Naive thymus-derived CD4-positive, alpha-beta T cell (primary cell): ENCODE results near the gene VPS41. TPM values are rescaled to one million over a fixed set of nuclear protein-coding genes. Genes with fewer than 3 reads are reported as not detected.
A peak's percentile ranks its signal among the peaks of the same experiment; 100 is the strongest.

ENCODE experiments used
- ATAC-seq: fragments of 150-1000 bp; cut with Tn5 transposase; 2 replicates; pipeline ENCODE4 v1.10.0; 2021; ENCODE audit warnings: mild to moderate bottlenecking, moderate library complexity
- CTCF ChIA-PET: fragments of 350-600 bp; sonication (Branson Sonifier 250); formaldehyde crosslinking; loops from one replicate; lab custom pipeline; 2021; ENCODE audit warnings: antibody characterized with exemption; lab: Charles Lee
- POLR2A ChIA-PET: fragments of 350-600 bp; sonication (Branson Sonifier 250); formaldehyde crosslinking; loops from one replicate; lab custom pipeline; 2021; ENCODE audit warnings: antibody characterized with exemption, inconsistent platforms; lab: Charles Lee
- DNase-seq, 9 donors: peaks; one replicate each; pipeline versions ENCODE4 v3.0.0 to v3.0.0-alpha.2; 2020 to 2022; ENCODE audit warnings: mixed read lengths in 1 of 9
- H3K27ac ChIP-seq: one replicate; pipeline ENCODE4 v1.7.0; 2013; ENCODE audit warnings: mild to moderate bottlenecking, low read depth, low read length, moderate library complexity
- H3K27me3 ChIP-seq, 2 donors: one replicate each; pipeline ENCODE4 v1.7.0; 2013; ENCODE audit warnings: low read length in 2 of 2, mild to moderate bottlenecking in 2 of 2, moderate library complexity in 2 of 2; ENCODE audit not compliant: control insufficient read depth in 2 of 2, insufficient read depth in 2 of 2
- H3K36me3 ChIP-seq, 3 experiments: 1 replicate in 2 of 3; 2 replicates in 1 of 3; pipeline ENCODE4 v1.7.0; 2013; ENCODE audit warnings: low read length in 3 of 3, mild to moderate bottlenecking in 3 of 3, moderate library complexity in 1 of 3; ENCODE audit not compliant: insufficient read depth in 3 of 3, control insufficient read depth in 2 of 3
- H3K4me1 ChIP-seq, 2 donors: one replicate each; pipeline ENCODE4 v1.7.0; 2013; ENCODE audit warnings: low read length in 2 of 2, mild to moderate bottlenecking in 2 of 2, moderate library complexity in 1 of 2; ENCODE audit not compliant: control insufficient read depth in 2 of 2, insufficient read depth in 2 of 2
- H3K4me3 ChIP-seq: 2 replicates; pipeline ENCODE4 v1.7.0; 2013; ENCODE audit warnings: mild to moderate bottlenecking, low read length
- H3K9me3 ChIP-seq, 3 experiments: 1 replicate in 2 of 3; 2 replicates in 1 of 3; pipeline ENCODE4 v1.7.0; 2013; ENCODE audit warnings: low read length in 3 of 3; ENCODE audit not compliant: control insufficient read depth in 2 of 3
- H3K27ac Mint-ChIP-seq, 9 donors: one replicate each; pipeline ENCODE4 v1.8.0; 2020 to 2022; ENCODE audit warnings: mixed read lengths in 9 of 9, mild to moderate bottlenecking in 8 of 9, moderate library complexity in 5 of 9, inconsistent platforms in 2 of 9
- H3K27me3 Mint-ChIP-seq, 5 donors: one replicate each; pipeline ENCODE4 v1.8.0; 2021 to 2022; ENCODE audit warnings: mixed read lengths in 5 of 5, mild to moderate bottlenecking in 1 of 5
- H3K36me3 Mint-ChIP-seq, 5 donors: one replicate each; pipeline ENCODE4 v1.8.0; 2020 to 2022; ENCODE audit warnings: mixed read lengths in 5 of 5, mild to moderate bottlenecking in 3 of 5, inconsistent platforms in 1 of 5
- H3K4me1 Mint-ChIP-seq, 7 donors: one replicate each; pipeline ENCODE4 v1.8.0; 2020 to 2022; ENCODE audit warnings: mixed read lengths in 7 of 7, mild to moderate bottlenecking in 3 of 7, inconsistent platforms in 1 of 7
- H3K4me3 Mint-ChIP-seq, 10 donors: one replicate each; pipeline ENCODE4 v1.8.0; 2020 to 2022; ENCODE audit warnings: mild to moderate bottlenecking in 10 of 10, mixed read lengths in 10 of 10, moderate library complexity in 6 of 10, inconsistent platforms in 2 of 10
- H3K9me3 Mint-ChIP-seq, 11 donors: one replicate each; pipeline ENCODE4 v1.8.0; 2020 to 2022; ENCODE audit warnings: mixed read lengths in 11 of 11, mild to moderate bottlenecking in 4 of 11, inconsistent platforms in 1 of 11, moderate library complexity in 1 of 11
- intact Hi-C, 2 donors: fragments of 100-400 bp; cut with micrococcal nuclease; formaldehyde crosslinking; loops; one replicate each; pipeline ENCODE4 v1.15.1; 2023
- polyA plus RNA-seq, 2 donors: library from polyadenylated mRNA; unstranded; fragments of 300-500 nt; fragmentation: Illumina TruSeq; gene quantifications; one replicate each; pipeline ENCODE4 v1.2.3, GENCODE V29; 2021
- total RNA-seq, 6 experiments: library from RNA in 5 of 6; stranded (reverse) in 5 of 6; gene quantifications; 1 replicate in 5 of 6; 2 replicates in 1 of 6; pipeline ENCODE4 v1.2.3 and lab custom pipeline; 2021 to 2026

The VPS41 gene
- total and polyA plus RNA-seq, 7 experiments from 2014 or later = 33.1 to 65.0 (median 59.8) TPM

DNA sequence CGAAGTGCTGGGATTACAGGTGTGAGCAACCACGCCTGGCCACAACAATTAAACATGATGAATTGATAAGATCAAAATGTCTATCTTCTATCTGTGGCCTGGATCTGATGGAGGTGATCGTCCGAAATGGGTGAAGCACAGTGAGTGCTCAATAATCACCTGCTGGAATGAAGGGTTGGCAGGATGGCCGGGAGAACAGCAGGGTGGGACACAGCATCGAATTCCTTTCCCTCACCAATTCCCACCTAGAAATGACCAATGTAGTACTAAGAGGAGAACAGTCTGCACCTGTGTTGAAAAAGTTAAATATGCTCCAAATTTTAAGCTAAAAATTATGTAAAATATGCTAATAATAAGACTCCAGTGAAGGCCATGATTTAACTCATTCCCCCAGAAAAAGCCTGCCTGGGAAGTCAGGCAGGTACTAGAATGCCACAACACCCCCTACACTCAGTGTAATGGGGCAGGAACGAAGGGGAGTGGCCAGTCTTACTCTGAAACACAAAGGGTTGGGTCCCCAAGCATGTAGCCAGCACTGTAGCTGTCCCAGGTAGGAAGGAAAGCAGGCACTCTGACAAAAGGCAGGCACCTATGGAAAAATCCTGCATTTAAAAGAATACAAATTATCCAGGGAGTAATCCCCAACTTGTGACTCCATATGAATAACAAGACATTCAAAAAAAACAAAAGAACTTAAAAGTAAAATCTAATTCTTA is 110.3 kb downstream of the VPS41 start:
- intact Hi-C loops = no loop called here
- no peak overlapping the region for H3K4me3 Mint-ChIP-seq
- peaks cover 0 to 24% (median 14%) of the 10 kb centered on the region in 5 donors for H3K36me3 Mint-ChIP-seq
- Histone ChIP-seq H3K9me3 (no peaks in the 10 kb centered on the region), H3K27ac (no peak overlapping the region), H3K4me1 (no peaks in the 10 kb centered on the region), H3K27me3 (no peaks in the 10 kb centered on the region), H3K4me3 (no peak overlapping the region), H3K36me3 (peaks cover 6 to 9% (median 8%) of the 10 kb centered on the region in 3 experiments)
- no peaks in the 10 kb centered on the region for H3K9me3 Mint-ChIP-seq
- no peaks in the 10 kb centered on the region for H3K27me3 Mint-ChIP-seq
- ChIA-PET CTCF (no interaction called here), POLR2A (no interaction called here)
- no peak for ATAC-seq
- DNase-seq = no peak
- peaks cover 0 to 2% (median 0%) of the 10 kb centered on the region in 7 donors for H3K4me1 Mint-ChIP-seq
- H3K27ac Mint-ChIP-seq = no peak overlapping the region

DNA sequence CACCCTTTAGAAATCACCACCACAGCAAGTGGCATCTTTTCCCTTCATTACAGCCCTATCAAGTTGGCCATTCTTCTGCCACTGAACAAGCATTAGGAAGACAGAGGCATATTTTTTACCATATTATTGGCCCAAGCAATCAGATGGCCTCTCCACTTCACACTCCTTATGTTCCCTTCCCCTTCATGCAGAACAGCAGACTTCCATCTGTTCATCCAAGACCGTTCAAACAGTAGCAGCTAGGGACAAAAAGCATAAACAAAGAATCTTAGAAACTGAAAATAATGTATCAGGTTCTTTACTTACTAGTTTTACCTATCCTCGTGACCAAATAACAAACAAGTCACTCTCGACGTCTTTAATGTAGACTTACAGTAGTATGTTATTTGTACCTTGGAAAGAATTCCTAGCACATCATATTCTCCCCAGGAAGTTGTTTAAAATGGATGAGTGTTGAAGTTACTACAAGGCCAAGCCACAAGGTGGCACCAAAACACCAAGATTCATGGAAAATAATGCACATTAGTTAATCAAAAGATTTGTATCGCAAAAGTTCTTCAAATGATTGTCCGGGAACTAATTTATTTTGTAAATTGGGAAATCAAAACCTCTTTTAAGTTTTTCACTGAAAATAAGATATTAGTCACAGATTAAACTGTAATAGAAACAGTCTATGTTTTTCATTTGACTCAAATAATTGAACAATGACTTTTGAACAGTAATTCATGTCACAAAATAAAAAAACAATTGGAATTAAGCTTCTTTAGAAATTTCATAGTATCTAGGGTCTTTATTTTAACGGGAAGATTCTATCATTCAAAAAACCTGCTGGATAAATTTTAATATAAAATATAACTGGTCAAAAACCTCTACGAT is 112.1 kb downstream of the VPS41 start:
- Histone ChIP-seq H3K27ac (no peak overlapping the region), H3K36me3 (peaks cover 6 to 24% (median 11%) of the 10 kb centered on the region in 3 experiments), H3K4me3 (no peak overlapping the region), H3K4me1 (no peaks in the 10 kb centered on the region), H3K27me3 (no peaks in the 10 kb centered on the region), H3K9me3 (no peaks in the 10 kb centered on the region)
- CTCF ChIA-PET = interaction anchor here (0.7 kb wide), 1 partner anchor 657 kb away, joined by 3 read pairs; no protein-coding TSS in a partner anchor
- H3K27ac Mint-ChIP-seq = no peak overlapping the region
- H3K27me3 Mint-ChIP-seq = no peaks in the 10 kb centered on the region
- H3K4me3 Mint-ChIP-seq = no peak overlapping the region
- intact Hi-C loops = loop anchor here (1.0 to 2.0 kb wide), 4 partner anchors 135 to 723 kb away; no protein-coding TSS in a partner anchor
- peaks cover 0 to 39% (median 20%) of the 10 kb centered on the region in 5 donors for H3K36me3 Mint-ChIP-seq
- H3K9me3 Mint-ChIP-seq = no peaks in the 10 kb centered on the region
- DNase-seq = peak in 7 of 9 donors; percentile 7 to 49 (median 34)
- ATAC-seq = peak; percentile 50
- POLR2A ChIA-PET = interaction anchor here (0.6 kb wide), 1 partner anchor 428 kb away, joined by 4 read pairs; no protein-coding TSS in a partner anchor
- H3K4me1 Mint-ChIP-seq = peaks cover 0 to 7% (median 0%) of the 10 kb centered on the region in 7 donors

DNA sequence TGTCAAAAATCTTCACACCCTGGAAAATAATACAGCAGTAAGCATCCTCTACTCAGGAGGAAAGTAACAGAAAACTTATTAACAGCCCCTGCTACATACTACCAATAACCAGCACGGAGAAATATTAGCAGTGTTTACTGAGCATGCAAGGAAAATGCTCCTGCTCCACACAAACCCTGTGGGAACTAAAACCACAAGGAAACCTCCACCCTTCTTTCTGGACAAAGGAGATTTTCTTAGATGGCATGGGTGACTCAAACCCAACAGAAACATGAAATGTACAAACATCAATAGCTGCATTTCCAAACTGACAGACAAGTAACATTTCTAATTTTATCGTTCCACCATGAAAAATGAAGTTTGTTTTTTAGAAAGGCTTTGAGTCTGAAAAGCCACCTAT is 113.4 kb downstream of the VPS41 start:
- intact Hi-C loops = no loop called here
- H3K36me3 Mint-ChIP-seq = peaks cover 0 to 47% (median 26%) of the 10 kb centered on the region in 5 donors
- peaks cover 6 to 35% (median 11%) of the 10 kb centered on the region in 3 experiments for H3K36me3 ChIP-seq

DNA sequence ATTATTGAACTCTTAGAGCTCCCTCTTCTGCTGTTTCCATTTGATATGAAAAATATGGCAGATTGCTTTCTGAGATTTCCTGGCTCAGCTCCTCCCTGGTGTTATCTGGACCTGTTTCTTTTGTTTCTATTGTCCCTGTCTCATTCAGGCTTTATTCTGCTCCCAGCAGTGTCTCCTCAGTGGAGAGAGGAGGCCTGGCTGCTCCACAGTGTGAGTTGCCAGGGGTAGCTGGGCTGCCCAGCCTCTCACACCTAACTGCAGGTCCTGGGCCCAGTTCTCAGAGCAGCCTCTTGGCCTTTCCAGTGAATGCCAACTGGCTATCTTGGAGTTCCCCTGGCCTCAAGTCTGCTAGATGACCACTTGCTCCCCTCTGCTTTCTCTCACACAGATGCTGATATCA is 127.0 kb downstream of the VPS41 start:
- CTCF ChIA-PET = no interaction called here
- intact Hi-C loops = no loop called here
- no peak for ATAC-seq
- no peaks in the 10 kb centered on the region for H3K9me3 ChIP-seq
- Mint-ChIP-seq H3K36me3 (peaks cover 4 to 46% (median 13%) of the 10 kb centered on the region in 5 donors), H3K4me1 (peaks cover 0 to under 1% (median 0%) of the 10 kb centered on the region in 7 donors), H3K27me3 (no peaks in the 10 kb centered on the region), H3K4me3 (no peak overlapping the region), H3K27ac (peak overlapping the region in 2 of 9 donors; percentile 32 to 78), H3K9me3 (no peaks in the 10 kb centered on the region)
- H3K27ac ChIP-seq = no peak overlapping the region
- no peaks in the 10 kb centered on the region for H3K36me3 ChIP-seq
- POLR2A ChIA-PET = no interaction called here
- no peak for DNase-seq
- H3K27me3 ChIP-seq = no peaks in the 10 kb centered on the region
- H3K4me3 ChIP-seq = no peak overlapping the region
- H3K4me1 ChIP-seq = no peaks in the 10 kb centered on the region

More for the DNA sequence above, 113.4 kb downstream of the VPS41 start:
- H3K27me3 Mint-ChIP-seq = no peaks in the 10 kb centered on the region
- DNase-seq (no peak), ATAC-seq (no peak)
- no peaks in the 10 kb centered on the region for H3K9me3 Mint-ChIP-seq
- ChIA-PET CTCF (no interaction called here), POLR2A (no interaction called here)
- Histone ChIP-seq H3K9me3 (no peaks in the 10 kb centered on the region), H3K27me3 (no peaks in the 10 kb centered on the region), H3K27ac (no peak overlapping the region), H3K4me1 (no peaks in the 10 kb centered on the region), H3K4me3 (no peak overlapping the region)
- no peak overlapping the region for H3K4me3 Mint-ChIP-seq
- H3K27ac Mint-ChIP-seq = no peak overlapping the region
- peaks cover 0 to 7% (median 0%) of the 10 kb centered on the region in 7 donors for H3K4me1 Mint-ChIP-seq

DNA sequence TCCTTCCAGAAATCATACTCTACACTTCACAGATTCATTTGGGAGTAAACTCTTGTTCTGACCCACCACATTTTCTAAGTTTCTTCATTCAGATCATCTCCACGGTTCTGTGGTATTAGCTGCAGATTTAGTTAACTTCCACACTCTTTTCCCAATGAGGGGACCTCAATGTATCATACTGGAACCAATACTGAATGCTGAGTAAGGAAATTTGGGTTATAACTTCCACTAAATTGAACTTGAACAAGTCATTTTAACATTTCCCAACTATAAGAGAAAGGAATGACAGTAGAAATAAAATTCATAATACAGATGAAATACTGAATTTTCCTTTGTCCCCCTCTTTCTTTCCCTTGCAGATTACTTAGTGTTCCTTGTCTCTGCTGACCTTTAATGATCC is 131.4 kb downstream of the VPS41 start:
- ChIA-PET CTCF (no interaction called here), POLR2A (no interaction called here)
- Histone ChIP-seq H3K9me3 (no peaks in the 10 kb centered on the region), H3K27ac (no peak overlapping the region), H3K4me3 (no peak overlapping the region), H3K4me1 (no peaks in the 10 kb centered on the region), H3K36me3 (peaks cover 0 to 7% (median 0%) of the 10 kb centered on the region in 3 experiments), H3K27me3 (no peaks in the 10 kb centered on the region)
- intact Hi-C loops = no loop called here
- Mint-ChIP-seq H3K4me1 (no peaks in the 10 kb centered on the region), H3K27ac (no peak overlapping the region), H3K36me3 (peaks cover 3 to 65% (median 37%) of the 10 kb centered on the region in 5 donors), H3K27me3 (no peaks in the 10 kb centered on the region), H3K4me3 (no peak overlapping the region), H3K9me3 (no peaks in the 10 kb centered on the region)
- DNase-seq = no peak
- no peak for ATAC-seq

DNA sequence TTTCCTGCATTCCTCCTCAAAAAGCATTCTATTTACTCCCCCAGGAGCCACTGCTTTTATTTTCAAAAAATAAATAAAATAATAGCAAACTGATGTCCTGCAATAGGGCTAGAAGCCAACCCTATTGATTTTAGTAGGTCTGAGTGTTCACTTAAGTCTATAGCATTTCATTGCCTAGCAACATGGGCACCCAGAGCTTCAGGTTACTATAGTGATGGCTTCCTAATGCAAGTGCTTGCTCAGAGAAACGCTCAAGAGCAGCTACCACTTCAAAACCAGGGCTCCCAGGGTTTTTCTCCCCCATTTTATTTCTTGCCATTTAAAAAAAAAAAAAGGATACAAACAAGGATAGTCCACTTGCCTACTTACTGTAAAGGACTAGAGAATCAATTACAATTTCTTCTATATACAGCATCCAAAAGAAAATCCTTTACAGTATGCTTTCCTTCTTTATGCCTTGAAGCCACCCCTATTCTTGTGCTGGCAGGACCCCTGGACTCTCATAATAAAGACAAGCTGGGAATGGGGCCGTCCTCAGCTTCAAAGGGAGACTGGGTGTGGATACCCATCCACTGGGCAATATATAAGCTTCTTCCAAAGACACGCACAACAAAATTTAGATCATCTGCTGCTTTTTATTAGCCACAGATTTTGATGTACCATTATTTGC is 133.3 kb downstream of the VPS41 start:
- ChIA-PET POLR2A (no interaction called here), CTCF (no interaction called here)
- intact Hi-C loops = no loop called here
- H3K4me3 ChIP-seq = no peak overlapping the region
- H3K27ac ChIP-seq = no peak overlapping the region
- H3K27me3 ChIP-seq = no peaks in the 10 kb centered on the region
- Mint-ChIP-seq H3K27ac (no peak overlapping the region), H3K4me3 (no peak overlapping the region), H3K4me1 (no peaks in the 10 kb centered on the region), H3K36me3 (peaks cover 3 to 59% (median 39%) of the 10 kb centered on the region in 5 donors), H3K9me3 (no peaks in the 10 kb centered on the region), H3K27me3 (no peaks in the 10 kb centered on the region)
- DNase-seq (no peak), ATAC-seq (no peak)
- H3K9me3 ChIP-seq = no peaks in the 10 kb centered on the region
- no peaks in the 10 kb centered on the region for H3K4me1 ChIP-seq
- peaks cover 0 to 14% (median 0%) of the 10 kb centered on the region in 3 experiments for H3K36me3 ChIP-seq
